ENCODE measurements around the gene ULK3. TPM values are rescaled to one million over a fixed set of nuclear protein-coding genes. Genes with fewer than 3 reads are reported as not detected.
A peak's percentile ranks its signal among the peaks of the same experiment; 100 is the strongest.

ULK3 gene
- total RNA-seq, 1 donor from 2014 or later = 43.9 TPM

DNA sequence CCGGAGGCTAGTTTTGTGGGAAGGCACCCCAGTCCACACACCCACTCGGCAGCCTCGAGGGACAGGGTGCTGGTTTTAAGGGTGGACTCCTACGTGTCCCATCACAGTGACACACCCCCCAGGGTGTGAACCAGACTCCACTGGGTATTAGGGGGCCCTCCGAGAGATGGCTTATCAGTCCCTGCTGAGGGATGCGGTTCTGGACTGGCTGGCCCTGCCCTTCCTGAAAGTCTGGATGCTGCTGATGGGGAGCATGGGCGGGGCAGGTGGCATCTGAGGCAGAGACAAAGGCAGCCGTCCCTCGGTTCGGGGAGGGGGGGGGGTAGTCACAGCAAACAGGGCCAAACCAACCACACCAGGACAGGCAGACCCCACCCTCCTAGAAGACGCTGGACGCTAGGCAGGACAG lies 939 bp upstream of the ULK3 start:
- H3K36me3 ChIP-seq = peaks cover 40% of the 10 kb centered on the region
- peak overlapping the region; percentile 88 for H3K27ac ChIP-seq
- intact Hi-C loops (cut with DNase I) = no loop called here
- H3K9me3 ChIP-seq = no peaks in the 10 kb centered on the region
- H3K4me1 ChIP-seq = peaks cover 16% of the 10 kb centered on the region
- H3K27me3 ChIP-seq = no peaks in the 10 kb centered on the region
- no peak for DNase-seq
- TF ChIP-seq, protein P1, sequence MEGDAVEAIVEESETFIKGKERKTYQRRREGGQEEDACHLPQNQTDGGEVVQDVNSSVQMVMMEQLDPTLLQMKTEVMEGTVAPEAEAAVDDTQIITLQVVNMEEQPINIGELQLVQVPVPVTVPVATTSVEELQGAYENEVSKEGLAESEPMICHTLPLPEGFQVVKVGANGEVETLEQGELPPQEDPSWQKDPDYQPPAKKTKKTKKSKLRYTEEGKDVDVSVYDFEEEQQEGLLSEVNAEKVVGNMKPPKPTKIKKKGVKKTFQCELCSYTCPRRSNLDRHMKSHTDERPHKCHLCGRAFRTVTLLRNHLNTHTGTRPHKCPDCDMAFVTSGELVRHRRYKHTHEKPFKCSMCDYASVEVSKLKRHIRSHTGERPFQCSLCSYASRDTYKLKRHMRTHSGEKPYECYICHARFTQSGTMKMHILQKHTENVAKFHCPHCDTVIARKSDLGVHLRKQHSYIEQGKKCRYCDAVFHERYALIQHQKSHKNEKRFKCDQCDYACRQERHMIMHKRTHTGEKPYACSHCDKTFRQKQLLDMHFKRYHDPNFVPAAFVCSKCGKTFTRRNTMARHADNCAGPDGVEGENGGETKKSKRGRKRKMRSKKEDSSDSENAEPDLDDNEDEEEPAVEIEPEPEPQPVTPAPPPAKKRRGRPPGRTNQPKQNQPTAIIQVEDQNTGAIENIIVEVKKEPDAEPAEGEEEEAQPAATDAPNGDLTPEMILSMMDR (IDR thresholded peaks at IDR 0.05) = no peak
- no peak for ATAC-seq
- peak overlapping the region; percentile 71 for H3K4me3 ChIP-seq

DNA sequence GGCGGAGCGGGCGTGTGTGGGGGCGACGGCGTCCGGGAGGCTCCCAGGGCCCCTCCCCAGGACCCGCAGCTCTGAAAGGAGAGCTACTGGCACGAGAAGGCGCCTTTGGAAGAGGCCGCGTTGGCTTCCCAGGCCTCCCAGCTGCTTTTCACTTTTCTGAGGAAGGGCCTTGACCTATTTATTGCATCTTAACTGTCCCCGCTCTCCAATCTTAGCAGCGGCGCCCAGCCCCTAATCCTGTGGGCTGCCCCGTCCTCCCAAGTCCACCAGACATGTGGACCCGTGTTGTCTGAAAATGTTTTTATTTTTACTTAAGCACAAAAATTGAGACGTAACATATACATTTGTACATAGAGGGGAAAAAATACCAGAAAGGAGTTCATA lies 481 bp upstream of the ULK3 start:
- peaks cover 40% of the 10 kb centered on the region for H3K36me3 ChIP-seq
- no peaks in the 10 kb centered on the region for H3K27me3 ChIP-seq
- H3K27ac ChIP-seq = peak overlapping the region; percentile 88
- ATAC-seq (no peak), DNase-seq (no peak)
- TF ChIP-seq, protein P1 (IDR thresholded peaks at IDR 0.05) = peak; percentile 29
- peaks cover 16% of the 10 kb centered on the region for H3K4me1 ChIP-seq
- no peaks in the 10 kb centered on the region for H3K9me3 ChIP-seq
- intact Hi-C loops (cut with DNase I) = no loop called here
- peak overlapping the region; percentile 71 for H3K4me3 ChIP-seq

DNA sequence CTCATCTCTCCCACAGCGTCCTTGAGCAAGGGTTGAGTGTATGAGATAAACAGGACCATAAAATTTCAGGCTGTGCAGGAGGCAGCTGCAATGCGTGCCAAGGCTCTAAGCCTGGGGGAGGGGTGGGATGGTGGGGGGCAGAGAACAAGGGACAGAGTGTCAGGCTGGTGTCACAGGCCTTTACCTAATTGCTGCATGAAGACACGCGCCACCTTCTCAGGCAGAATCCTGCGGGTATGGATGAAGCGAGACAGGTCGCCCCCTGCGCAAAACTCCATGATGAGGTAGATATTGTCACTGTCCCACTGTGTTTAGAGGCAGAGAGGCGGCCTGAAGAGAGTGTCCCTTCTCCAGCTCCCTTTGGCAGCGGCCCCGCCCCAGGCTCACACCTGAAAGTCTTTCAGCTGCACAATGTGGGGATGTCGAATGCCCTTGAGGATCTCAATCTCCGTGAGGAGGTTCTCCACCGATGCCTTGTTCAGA lies 1.0 kb downstream of the ULK3 start:
- H3K27me3 ChIP-seq = no peaks in the 10 kb centered on the region
- H3K27ac ChIP-seq = no peak overlapping the region
- ATAC-seq (no peak), DNase-seq (no peak)
- intact Hi-C loops (cut with DNase I) = no loop called here
- peaks cover 30% of the 10 kb centered on the region for H3K36me3 ChIP-seq
- H3K4me1 ChIP-seq = peaks cover 16% of the 10 kb centered on the region
- H3K9me3 ChIP-seq = no peaks in the 10 kb centered on the region
- TF ChIP-seq, protein P1 (IDR thresholded peaks at IDR 0.05) = no peak
- H3K4me3 ChIP-seq = peak overlapping the region; percentile 71

DNA sequence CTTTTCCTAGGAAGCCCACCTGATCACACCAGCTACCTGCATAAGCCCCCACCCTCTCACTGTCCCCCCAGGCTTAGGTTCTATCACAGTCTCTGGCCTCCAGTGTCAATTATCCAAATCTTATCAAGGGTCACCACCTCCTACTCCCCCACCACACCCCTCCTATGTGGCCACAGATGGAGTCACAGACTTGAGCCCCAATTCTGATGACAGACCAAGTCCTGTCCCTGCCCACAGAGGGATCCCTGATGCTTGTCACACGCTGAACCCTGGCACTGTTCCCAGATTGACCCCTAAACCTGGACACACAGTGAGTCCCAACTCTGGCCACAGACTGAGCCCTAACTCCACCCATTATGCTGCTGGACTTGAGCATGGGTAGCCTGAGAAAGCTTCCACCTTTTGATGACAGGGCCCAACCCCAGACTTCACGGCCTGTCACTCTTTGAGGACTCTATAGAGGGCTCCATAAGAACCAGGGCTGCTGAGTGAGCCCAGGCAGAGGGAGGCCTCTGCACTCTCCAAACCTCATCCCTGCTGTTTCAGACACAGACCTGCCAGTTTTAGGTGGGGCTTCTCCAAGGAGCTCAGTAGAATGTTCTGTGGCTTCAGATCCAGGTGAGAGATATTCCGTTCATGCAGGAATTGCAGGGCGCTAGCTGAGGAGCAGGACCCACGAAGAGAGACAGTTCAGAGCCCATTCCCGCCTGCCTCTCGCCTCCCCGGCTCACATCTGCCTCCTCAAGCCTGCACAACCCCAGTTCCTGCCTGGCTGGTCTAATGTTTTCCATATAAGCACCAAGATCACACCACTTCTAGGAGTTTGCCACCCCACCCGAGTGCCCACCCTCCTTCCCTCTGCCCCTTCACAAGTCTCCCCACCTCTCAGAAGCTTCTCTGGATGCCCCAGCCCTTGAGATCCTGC lies 1.8 kb downstream of the ULK3 start:
- Histone ChIP-seq H3K4me1 (peaks cover 16% of the 10 kb centered on the region), H3K27ac (no peak overlapping the region), H3K9me3 (no peaks in the 10 kb centered on the region), H3K36me3 (peaks cover 25% of the 10 kb centered on the region), H3K27me3 (no peaks in the 10 kb centered on the region), H3K4me3 (no peak overlapping the region)
- ATAC-seq (no peak), DNase-seq (no peak)
- TF ChIP-seq, protein P1 (IDR thresholded peaks at IDR 0.05) = no peak
- intact Hi-C loops (cut with DNase I) = no loop called here

DNA sequence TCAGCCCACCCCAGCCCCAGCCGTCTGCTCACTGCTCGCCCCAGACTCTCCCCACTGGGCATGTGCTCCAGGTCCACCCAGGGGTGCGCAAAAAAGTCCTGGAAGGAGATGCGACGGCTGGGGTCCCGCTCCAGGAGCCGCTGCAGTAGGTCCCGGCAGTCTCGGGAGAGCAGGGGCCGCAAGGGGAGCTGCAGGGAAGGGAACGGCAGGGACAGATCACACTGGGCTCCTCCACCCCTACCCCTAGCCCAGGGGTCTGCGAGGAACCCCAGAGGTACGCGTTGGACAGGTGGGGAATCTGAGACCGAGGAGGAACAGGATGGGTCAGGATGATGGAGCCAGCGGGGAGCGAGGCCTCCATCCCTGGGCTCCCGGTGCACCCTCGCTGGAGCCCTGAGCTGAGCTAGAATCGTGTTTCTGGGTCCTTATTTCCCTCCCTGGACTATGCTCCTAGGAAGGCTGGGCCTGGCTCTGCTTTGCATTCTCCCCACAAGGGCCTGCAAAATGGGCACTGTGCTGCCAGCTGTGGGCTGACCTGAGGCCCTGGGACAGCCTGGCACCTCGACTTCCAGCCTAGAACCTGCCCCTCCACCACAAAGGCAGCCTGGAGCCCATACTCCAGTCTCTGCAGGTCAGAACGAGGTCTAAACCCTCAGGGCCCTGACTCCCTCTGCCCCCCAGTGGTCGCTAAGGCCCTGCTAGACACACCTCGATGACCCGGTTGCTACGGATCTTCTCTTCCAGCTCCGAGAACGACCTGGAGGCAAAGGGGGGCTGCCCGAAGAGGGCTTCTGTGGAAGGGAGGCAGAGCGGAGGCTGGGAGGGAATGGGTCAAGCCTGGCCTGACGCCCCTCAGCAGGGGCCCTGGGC lies 3.2 kb downstream of the ULK3 start:
- Histone ChIP-seq H3K27me3 (no peaks in the 10 kb centered on the region), H3K27ac (no peak overlapping the region), H3K9me3 (no peaks in the 10 kb centered on the region), H3K4me3 (no peak overlapping the region), H3K36me3 (peaks cover 15% of the 10 kb centered on the region), H3K4me1 (peaks cover 16% of the 10 kb centered on the region)
- intact Hi-C loops (cut with DNase I) = no loop called here
- ATAC-seq (no peak), DNase-seq (no peak)
- TF ChIP-seq, protein P1 (IDR thresholded peaks at IDR 0.05) = no peak
